NCI-H1048 (cell line): ENCODE data around the gene NANOS1.

Experiments
- DNase-seq: peaks from one replicate; lab custom pipeline; 2025; lab: John Stamatoyannopoulos, UW

The NANOS1 gene

DNA sequence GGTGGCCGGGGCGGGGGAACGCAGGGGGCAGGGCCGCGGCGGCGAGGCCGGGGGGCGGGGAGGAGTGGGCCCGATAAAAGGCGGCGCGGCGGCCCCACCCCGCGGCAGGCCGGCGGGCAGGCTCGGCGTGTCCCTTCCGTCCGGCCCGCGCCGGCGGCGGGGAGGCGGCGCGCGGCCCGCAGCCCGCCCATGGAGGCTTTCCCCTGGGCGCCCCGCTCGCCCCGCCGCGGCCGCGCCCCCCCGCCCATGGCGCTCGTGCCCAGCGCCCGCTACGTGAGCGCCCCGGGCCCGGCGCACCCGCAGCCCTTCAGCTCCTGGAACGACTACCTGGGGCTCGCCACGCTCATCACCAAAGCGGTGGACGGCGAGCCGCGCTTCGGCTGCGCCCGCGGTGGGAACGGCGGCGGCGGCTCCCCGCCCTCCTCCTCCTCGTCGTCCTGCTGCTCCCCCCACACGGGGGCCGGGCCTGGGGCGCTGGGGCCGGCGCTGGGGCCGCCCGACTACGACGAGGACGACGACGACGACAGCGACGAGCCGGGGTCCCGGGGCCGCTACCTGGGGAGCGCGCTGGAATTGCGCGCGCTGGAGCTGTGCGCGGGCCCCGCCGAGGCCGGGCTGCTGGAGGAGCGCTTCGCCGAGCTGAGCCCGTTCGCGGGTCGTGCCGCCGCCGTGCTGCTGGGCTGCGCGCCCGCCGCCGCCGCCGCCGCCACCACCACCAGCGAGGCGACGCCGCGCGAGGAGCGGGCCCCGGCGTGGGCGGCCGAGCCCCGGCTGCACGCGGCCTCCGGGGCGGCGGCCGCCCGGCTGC, at the start of gene NANOS1:
NANOS1 (plus strand) TSS at position 102 of the 808 bp plus-strand sequence; CDS start at position 190, 88 bp downstream.
- DNase-seq = no peak

- DNase-seq = no peak
Measured at GRCh38 chr10:118980135-118980865, 49.2 kb upstream of the NANOS1 start.

DNA sequence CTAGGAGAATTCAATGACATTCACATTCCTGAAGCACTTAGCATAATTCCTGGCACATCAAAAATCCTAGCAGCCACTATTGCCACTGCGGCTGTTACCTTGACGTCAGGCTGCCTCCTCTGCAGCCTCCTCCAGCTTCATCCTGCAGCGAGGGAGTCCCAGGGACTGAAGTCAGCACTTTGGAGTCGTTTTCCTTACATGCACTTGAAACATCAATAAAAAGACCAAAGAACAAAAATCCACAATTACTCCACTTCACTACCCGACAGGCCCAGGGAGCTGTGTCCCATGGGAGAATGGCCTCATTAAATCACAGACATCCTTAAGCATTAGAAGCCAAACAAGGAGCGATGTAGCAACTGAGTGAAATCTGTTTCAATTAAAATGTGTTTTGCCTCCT, 48.6 kb upstream of the NANOS1 start:
- no peak for DNase-seq

DNA sequence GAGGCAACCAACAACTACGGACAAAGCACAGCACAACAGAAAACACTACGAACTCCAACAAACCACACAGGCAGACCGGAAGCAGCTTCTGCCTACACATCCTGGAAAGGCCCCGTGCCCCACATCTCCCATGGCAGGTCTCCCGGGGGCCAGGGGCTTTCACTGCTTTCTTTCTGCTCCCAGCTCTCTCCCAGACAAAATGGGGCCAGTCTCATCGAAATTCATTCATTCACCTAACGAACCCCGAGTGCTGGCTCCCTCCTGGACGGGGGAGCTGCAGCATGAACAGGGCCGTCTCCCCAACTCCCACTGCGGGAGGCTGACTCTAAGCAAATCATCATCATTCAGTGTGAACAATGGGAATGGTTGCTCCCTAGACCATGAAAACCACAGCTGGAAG, 47.6 kb upstream of the NANOS1 start:
- DNase-seq = no peak

DNA sequence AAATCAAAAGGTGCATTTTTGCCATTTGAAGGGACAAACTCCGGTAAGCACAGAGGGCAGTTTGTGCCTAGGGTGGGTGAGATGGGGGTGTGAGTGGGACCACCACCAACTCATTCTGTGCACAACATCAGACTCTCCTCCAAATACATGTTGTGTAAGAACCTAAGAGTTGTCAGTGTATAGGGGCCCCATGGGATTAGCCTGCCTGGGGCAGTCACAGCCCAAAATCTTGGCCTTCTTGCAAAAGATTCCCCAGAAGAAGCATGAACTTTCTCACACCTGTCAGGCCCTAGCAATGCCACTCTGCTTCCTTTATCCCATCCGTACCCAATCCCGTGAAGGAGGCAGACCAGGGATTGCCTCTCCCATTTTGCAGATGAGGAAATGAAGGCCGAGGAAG, 47.1 kb upstream of the NANOS1 start:
- no peak for DNase-seq

GRCh38 chr10:118983263-118983662, 46.3 kb upstream of the NANOS1 start:
- DNase-seq = no peak

DNA sequence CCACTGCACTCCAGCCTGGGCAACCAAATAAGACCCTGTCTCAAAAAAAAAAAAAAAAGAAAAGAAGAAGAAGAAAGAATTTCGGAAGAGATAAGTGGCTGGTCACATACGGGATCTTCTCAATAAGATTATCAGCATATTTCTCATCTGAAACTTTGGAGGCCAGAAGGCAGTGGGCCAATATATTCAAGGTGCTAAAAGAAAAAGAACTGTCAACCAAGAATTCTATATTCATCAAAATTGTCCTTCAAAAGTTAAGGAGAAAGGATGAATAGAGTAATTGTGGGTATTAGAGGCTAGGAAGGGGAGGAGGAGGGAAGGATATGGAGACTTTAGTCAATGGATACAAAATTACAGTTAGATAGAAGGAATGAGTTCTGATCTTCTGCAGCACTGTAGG, 43.9 kb upstream of the NANOS1 start:
- DNase-seq = no peak

- no peak for DNase-seq
Measured at GRCh38 chr10:118986815-118987790, 42.4 kb upstream of the NANOS1 start.

DNA sequence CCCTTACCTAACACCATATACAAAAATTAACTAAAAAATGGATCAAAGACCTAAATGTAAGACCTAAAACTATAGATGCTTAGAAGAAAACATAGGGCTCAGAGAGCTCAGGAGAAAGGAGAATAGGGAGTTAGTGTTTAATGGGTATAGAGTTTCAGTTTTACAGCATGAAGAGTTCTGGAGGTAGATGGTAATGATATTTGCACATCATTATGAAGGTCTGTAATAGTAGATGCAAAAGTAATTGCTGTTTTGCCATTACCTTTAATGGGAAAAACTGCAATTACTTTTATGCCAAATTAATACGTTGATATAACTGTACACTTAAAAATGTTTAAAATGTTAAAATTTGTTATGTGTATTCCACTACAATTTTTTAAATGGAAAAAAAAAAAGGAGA, 39.2 kb upstream of the NANOS1 start:
- DNase-seq = no peak

DNA sequence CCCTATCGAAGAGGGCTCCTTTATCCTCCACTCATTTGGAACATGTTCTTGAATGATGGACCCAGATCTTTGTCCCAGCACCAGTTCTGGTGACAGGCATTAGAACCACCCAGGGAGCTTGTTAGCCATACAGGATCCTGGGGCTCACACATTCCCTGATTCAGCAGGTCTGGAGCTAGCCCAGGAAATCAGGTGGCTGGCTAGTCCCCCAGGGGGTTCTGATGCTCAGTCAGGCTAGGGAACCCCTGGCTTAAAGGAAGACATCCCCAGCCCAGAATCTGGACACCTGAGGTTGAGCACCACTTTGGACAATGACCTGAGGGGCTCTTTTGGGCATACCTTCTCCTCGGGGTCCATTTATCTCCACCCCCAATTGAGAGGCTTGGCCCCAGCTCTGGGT, 37.0 kb upstream of the NANOS1 start:
- no peak for DNase-seq

GRCh38 chr10:118993214-118993613, 36.3 kb upstream of the NANOS1 start:
- no peak for DNase-seq

- no peak for DNase-seq
Measured at GRCh38 chr10:118994321-118994720, 35.2 kb upstream of the NANOS1 start.

DNA sequence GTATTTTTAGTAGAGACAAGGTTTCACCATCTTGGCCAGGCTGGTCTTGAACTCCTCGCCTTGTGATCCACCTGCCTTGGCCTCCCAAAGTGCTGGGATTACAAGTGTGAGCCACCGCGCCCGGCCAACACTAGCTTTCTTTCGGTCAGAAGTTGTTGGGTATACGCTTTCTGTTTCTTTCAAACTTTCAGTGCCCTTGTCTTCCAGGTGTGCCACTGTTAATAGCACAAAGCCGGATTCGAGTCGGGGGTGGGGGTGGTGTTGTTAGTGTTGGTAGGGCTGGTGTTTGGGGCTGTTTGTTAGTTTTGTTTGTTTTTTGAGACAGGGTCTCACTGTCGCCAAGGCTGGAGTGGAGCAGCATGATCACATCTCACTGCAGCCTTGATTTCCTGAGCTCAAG, 33.8 kb upstream of the NANOS1 start:
- no peak for DNase-seq

DNA sequence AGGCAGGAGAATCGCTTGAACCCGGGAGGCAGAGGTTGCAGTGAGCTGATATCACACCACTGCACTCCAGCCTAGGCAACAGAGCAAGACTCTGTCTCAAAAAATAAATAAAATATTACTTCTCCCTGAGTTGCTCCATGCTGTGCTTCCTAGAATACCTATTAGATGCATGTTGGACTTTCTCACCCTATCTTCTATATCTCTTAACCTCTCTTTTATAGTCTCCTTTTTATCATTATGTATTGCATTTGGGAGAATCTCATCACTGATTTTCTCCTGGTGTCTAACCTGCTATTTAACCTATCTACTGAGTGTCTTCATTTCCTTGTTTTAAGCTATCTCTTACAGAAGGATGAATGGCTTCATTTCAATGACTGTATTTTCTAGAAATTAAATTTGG, 32.1 kb upstream of the NANOS1 start:
- DNase-seq = no peak

GRCh38 chr10:118998183-118998582, 31.3 kb upstream of the NANOS1 start:
- no peak for DNase-seq

DNA sequence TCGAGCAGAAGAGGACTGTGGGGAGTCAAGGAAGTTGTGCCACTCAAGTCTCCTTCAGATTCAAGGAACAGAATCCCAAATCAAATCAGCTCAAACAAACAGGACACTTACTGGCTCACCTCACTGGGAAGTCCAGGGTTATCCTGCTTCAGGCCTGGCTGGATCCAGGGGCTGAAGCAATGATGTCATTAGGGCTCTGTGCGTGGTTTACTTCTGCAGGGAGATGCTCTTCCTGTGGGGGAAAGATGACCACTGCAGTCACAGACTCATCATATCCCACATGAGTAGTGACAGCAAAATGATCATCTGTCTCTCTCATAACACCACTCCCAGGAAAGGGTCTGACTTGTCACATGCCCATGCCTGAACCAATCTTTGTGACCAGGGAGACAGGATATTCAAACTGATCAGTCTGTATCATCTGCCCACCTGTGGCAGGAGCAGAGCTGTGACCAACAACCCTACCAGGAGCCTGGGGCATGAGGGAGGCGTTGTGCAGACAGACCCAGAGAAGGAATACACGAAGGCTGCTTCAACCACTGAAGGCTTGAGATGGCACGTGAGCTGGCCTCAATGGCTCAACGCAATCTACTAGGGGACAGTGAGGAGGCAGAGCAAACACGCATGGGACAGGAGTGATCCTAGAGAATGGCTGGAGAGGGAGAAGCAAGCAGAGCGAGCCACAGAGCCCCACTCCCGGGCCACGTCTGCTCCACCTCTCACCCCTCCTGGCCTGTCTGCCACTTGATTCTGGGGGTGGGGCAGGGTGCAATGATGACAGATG, 27.6 kb upstream of the NANOS1 start:
- no peak for DNase-seq

GRCh38 chr10:119003572-119004289, 25.8 kb upstream of the NANOS1 start:
- DNase-seq = no peak

DNA sequence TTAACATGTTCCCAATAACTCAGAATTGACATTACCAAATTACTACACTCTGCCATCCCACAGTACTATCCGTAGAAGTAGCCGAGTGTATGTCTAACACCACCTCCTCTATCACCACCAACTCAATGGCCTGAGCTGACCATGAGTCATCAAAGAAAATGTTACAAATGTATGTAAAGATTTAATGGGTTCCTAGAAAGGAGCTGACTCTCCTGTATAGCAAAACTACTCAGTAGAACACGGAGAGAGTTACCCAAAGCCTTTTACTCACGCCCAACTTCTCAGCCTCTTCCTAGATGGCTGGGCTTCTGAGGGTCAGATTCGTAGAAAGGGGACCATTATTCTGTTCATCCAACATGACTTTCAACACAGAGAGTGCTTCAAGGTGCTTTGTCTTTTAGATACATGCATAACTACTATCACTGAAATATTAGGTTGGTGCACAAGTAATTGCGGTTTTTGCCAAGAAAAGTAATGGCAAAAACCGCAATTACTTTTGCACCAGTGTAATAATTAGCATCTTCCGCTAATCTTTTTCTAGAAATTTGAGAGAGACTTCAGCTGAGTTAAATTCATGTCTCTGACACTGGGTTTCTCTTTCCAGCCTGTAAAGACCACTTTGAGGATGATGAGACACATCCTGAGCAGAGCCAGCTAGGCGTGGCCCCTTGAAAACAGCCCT, 24.0 kb upstream of the NANOS1 start:
- DNase-seq = no peak

DNA sequence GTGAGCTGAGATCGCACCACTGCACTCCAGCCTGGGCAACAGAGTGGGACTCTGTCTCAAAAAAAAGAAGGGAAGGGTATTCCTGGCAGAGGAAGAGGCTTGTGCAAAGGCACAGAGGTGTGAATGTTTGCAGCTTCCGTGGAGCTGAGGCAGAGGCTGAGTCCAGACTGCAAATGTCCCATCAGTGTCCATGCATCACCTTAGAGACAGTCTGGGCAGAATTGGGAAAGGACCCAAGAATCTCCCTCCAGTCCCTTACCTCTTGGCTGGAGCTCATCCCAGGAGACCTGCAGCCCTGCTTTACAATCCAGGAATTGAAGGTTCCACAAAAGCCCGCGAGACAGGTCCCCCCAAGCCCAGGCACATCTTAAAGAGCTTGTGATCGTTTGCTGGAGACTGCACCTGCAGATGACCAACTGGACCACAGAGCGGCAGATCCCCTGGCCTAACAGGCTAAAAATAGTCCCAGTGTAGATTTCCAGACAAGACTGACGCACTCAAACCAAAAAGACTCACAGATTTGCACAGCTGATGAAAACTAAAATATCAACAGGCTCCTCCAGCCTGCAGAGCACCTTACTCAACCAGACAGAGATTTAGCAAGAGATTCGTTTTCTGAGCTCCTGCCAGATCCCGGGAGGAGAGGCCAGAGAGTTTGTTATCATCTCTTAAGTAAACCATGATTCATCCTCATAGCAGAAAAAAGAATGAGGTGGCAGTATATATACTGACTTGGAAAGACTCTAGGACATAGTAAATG, 22.9 kb upstream of the NANOS1 start:
- no peak for DNase-seq

DNA sequence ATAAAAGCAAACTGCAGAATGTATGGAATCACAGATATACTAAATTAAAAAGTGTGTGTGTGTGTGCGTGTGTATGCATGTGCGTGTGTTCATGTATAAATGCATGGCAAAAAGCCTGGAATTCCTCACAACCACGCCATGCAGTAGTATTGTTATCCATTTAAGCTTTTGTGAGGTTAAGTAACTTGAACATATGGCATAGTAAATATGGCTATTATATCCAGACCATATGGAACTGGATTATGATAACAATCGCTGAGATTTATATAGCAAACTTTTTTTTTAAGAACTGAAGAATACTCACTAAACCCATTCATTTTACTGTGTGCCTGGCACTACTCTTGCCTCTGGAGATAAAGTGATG, 22.3 kb upstream of the NANOS1 start:
- no peak for DNase-seq
